ENCODE data around the gene GRPEL2.

Gene GRPEL2

DNA sequence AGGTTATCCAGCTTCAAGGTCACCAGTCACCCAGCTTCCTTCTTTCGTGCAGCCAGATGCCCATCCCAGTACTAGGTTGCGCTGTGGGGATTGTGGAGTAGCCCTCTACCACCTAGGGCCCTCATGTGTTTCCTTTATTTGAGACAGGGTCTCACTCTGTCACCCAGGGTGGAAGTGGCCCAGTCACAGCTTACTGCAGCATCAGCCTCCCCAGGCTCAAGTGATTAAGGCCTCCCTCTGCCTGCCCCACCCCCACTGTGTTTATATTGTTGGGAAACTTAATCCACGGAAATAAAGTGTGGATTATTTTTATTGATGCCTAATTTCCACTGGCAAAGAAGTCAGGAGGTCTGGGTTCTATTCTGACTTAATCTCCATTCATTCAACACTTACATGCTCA is 29.5 kb downstream of the GRPEL2 start:
- TF ChIP-seq CTCF (conservative IDR thresholded peaks at IDR 0.05; ENCODE audit: low read depth, low read length): no peak
- DNase-seq (ENCODE audit: low read depth): no peak
- H3K4me3 ChIP-seq (ENCODE audit: low read length): no peak overlapping the region

GRCh38 chr5:149375434-149375833 is 30.1 kb downstream of the GRPEL2 start:
- no peak for TF ChIP-seq CTCF (conservative IDR thresholded peaks at IDR 0.05; ENCODE audit: low read depth, low read length)
- DNase-seq (ENCODE audit: low read depth): no peak
- H3K4me3 ChIP-seq (ENCODE audit: low read length): no peak overlapping the region

GRCh38 chr5:149376104-149376503 is 30.8 kb downstream of the GRPEL2 start:
- H3K4me3 ChIP-seq (ENCODE audit: low read length): no peak overlapping the region
- TF ChIP-seq CTCF (conservative IDR thresholded peaks at IDR 0.05; ENCODE audit: low read depth, low read length): no peak
- no peak for DNase-seq (ENCODE audit: low read depth)

GRCh38 chr5:149376711-149377447 is 31.6 kb downstream of the GRPEL2 start:
- H3K4me3 ChIP-seq (ENCODE audit: low read length): no peak overlapping the region

GRCh38 chr5:149378241-149378820 is 33.0 kb downstream of the GRPEL2 start:
- no peak overlapping the region for H3K4me3 ChIP-seq (ENCODE audit: low read length)
- no peak for TF ChIP-seq CTCF (conservative IDR thresholded peaks at IDR 0.05; ENCODE audit: low read depth, low read length)
- DNase-seq (ENCODE audit: low read depth): no peak

More at GRCh38 chr5:149376711-149377447, 31.6 kb downstream of the GRPEL2 start:
- DNase-seq (ENCODE audit: low read depth): no peak
- no peak for TF ChIP-seq CTCF (conservative IDR thresholded peaks at IDR 0.05; ENCODE audit: low read depth, low read length)

DNA sequence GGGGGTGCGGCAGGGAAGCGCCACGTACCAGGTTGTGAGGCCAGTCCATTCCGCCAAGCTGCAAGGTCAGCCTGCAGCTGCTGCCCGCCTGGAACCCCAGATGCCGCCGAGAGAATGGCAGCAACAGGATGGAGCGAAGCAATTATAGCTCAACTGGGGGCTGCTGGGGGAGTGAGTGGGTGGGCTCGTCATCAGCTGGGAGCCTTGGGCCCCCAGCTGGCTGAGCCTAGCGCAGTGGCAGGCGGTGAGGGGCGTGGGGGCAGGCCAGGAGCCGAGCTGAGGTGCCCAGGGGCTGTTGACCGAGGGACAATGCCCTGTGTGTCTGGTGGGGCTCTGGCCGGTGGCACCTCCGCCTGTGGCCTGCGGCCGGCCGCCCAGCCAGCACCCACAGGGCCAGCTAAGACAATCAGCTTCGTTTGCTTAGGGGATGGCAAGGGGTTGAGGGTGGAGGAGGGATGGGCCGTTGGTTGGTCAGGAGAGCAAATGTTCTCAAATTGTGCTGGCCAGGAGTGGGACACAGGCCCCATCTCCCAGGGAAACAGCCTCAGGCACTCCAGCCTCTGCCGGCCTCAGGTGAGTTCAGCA is 34.0 kb downstream of the GRPEL2 start, which contains the start of gene IL17B:
Gene IL17B (minus strand): TSS at position 116 of the 585 bp plus-strand sequence. CDS start 67 bp downstream, at position 49.
- no peak for DNase-seq (ENCODE audit: low read depth)

More for the DNA sequence above, 34.0 kb downstream of the GRPEL2 start, which contains the start of gene IL17B:
- no peak for TF ChIP-seq CTCF (conservative IDR thresholded peaks at IDR 0.05; ENCODE audit: low read depth, low read length)
- H3K4me3 ChIP-seq (ENCODE audit: low read length): no peak within 1 kb of the TSS
